ENCODE measurements around the gene CACNA1H. TPM values are rescaled to one million over a fixed set of nuclear protein-coding genes. Genes with fewer than 3 reads are reported as not detected.

Gene CACNA1H
- total RNA-seq, 2 experiments from 2014 or later: 0.86 to 0.98 TPM

DNA sequence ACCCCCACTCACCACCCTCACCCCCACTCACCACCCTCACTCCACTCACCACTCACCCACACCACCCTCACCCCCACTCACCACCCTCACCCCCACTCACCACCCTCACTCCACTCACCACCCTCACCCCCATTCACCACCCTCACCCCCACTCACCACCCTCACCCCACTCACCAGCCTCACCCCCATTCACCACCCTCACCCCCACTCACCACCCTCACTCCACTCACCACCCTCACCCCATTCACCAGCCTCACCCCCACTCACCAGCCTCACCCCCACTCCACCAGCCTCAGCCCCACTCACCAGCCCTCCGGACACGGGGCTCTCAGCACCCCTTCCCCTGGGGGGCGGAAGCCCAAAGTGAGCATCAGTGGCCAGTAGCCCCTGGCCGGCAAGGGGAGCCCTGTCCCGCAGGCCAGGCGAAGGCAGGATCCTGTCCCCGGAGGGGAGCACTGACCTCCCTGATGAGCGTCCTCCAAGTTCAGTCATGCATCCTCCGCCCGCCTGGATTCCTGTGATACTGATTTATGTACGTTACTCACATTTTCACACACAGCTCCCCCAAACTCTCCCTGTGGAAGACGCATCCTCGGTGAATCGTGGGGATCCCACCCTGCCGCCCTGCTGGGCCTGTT is 38.9 kb upstream of the CACNA1H start:
- CTCF ChIA-PET: no interaction called here
- ATAC-seq: no peak

DNA sequence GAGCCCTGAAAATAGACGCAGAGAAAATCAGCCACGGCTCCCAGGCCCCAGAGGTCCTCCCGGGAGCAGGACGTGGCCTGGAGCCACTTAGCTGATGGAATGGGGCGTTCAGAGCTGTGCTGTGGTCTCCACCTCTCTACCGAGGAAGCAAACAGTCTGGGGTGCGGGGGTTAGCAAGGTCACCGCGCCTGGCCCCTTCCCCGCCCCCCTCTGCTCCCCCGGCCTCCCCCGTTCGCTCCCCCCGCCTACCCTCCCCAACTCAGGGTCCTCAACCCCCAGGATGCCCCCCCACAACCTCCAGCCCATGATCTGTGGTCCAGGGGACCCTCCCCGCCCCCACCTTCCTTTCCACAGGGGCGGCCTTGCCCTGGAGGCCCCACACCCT is 36.2 kb upstream of the CACNA1H start:
- H3K9me3 Mint-ChIP-seq (ENCODE audit: low read depth): no peaks in the 10 kb centered on the region
- ATAC-seq (no peak), DNase-seq (no peak)
- H3K36me3 Mint-ChIP-seq (ENCODE audit: low read depth): no peaks in the 10 kb centered on the region
- H3K4me1 Mint-ChIP-seq: no peaks in the 10 kb centered on the region
- POLR2A ChIA-PET: no interaction called here
- H3K4me3 Mint-ChIP-seq: no peak overlapping the region
- H3K27ac Mint-ChIP-seq: no peak overlapping the region
- intact Hi-C loops (cut with DNase I, micrococcal nuclease): no loop called here
- H3K27me3 Mint-ChIP-seq: no peaks in the 10 kb centered on the region
- CTCF ChIA-PET: no interaction called here

More for the DNA sequence above, 38.9 kb upstream of the CACNA1H start:
- intact Hi-C loops (cut with DNase I, micrococcal nuclease): no loop called here
- Mint-ChIP-seq H3K9me3 (ENCODE audit: low read depth) (no peaks in the 10 kb centered on the region), H3K4me3 (no peak overlapping the region), H3K36me3 (ENCODE audit: low read depth) (no peaks in the 10 kb centered on the region), H3K4me1 (no peaks in the 10 kb centered on the region), H3K27ac (no peak overlapping the region), H3K27me3 (peaks cover 2% of the 10 kb centered on the region)
- no peak for DNase-seq
- POLR2A ChIA-PET: no interaction called here

DNA sequence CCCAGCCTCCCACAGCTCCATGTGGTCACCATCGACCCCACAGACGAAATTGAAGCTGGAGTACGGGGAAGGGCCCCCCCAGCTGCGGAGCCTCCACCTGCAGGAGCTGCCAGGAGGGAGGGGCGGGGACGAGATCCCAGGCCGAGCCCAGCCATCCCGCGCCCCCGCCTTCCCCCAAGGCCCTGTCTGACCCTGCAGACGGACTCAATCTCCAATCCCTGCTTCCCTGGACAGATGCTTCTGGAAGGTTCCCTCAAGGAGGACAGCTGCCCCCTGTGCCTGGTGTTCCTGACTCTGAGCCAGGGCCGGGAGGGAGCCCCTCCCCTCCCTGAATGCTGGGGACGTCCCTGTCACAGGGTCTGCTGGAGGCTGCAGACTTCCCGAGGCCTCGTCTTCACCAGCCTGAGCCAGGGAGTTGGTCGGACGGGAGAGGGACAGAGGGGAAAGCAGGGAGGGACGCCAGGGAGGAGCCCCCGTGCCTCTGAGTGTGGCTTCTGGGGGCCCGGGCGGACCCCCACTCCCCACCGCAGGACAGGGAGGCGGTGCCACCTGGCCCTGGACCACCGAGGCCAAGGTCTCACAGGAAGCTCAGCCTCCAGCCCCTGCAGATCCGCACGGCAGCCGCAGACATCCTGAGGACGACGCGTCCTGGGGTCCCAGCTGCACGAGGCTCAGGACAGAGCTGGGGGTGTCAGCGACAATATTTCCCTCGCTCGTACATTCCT is 35.6 kb upstream of the CACNA1H start:
- ChIA-PET CTCF (no interaction called here), POLR2A (no interaction called here)
- H3K4me1 Mint-ChIP-seq: no peaks in the 10 kb centered on the region

DNA sequence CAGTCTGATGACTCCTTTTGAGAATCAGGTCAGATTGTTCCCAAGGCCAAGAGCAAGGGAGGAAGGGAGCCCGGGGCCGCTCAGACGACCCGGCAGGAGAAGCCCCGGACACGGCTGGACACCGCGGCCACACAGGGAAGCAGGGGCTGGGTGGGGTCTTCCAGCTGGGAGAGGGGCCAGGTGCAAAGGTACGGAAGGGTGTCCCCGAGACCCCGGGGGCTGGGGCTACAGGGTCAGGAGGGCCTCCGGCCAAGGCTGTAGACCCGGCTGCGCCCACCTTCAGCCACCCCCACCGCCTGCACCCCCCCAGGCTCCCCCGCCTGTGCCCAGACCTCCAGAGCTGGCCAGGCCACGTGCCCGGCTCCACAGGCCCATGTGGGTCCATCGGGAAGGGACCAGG is 35.0 kb upstream of the CACNA1H start:
- DNase-seq: no peak
- H3K4me3 Mint-ChIP-seq: no peak overlapping the region
- H3K36me3 Mint-ChIP-seq (ENCODE audit: low read depth): no peaks in the 10 kb centered on the region
- CTCF ChIA-PET: no interaction called here
- POLR2A ChIA-PET: no interaction called here
- H3K27ac Mint-ChIP-seq: no peak overlapping the region
- ATAC-seq: no peak
- no peaks in the 10 kb centered on the region for H3K9me3 Mint-ChIP-seq (ENCODE audit: low read depth)
- no peaks in the 10 kb centered on the region for H3K4me1 Mint-ChIP-seq
- intact Hi-C loops (cut with DNase I, micrococcal nuclease): no loop called here
- H3K27me3 Mint-ChIP-seq: no peaks in the 10 kb centered on the region

More for the DNA sequence above, 35.6 kb upstream of the CACNA1H start:
- intact Hi-C loops (cut with DNase I, micrococcal nuclease): no loop called here
- no peaks in the 10 kb centered on the region for H3K9me3 Mint-ChIP-seq (ENCODE audit: low read depth)
- H3K4me3 Mint-ChIP-seq: no peak overlapping the region
- no peaks in the 10 kb centered on the region for H3K36me3 Mint-ChIP-seq (ENCODE audit: low read depth)
- DNase-seq (no peak), ATAC-seq (no peak)
- no peaks in the 10 kb centered on the region for H3K27me3 Mint-ChIP-seq
- no peak overlapping the region for H3K27ac Mint-ChIP-seq

DNA sequence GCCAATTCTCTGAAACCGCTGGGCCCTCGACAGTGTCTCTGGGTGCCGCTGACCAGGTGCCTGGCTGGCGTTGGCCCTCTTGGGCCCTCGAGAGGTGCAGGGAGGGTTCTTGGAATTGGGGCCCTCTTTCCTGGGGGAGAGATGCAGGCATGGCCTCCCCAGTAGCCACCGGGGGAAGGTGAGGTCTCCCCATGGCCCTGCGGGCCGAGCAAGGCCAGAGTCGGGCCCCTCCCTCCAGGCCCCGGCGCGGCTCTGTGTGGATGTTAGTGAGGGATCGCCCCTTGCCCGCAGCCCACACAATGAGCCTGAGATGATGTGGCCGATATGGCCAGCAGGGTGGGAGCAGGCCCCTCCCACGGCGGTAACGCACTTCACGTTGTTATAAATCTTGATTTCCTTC is 33.8 kb upstream of the CACNA1H start:
- ATAC-seq (no peak), DNase-seq (no peak)
- CTCF ChIA-PET: no interaction called here
- H3K4me1 Mint-ChIP-seq: no peaks in the 10 kb centered on the region
- H3K9me3 Mint-ChIP-seq (ENCODE audit: low read depth): no peaks in the 10 kb centered on the region
- no peak overlapping the region for H3K27ac Mint-ChIP-seq
- no peak overlapping the region for H3K4me3 Mint-ChIP-seq
- intact Hi-C loops (cut with DNase I, micrococcal nuclease): no loop called here
- POLR2A ChIA-PET: no interaction called here
- no peaks in the 10 kb centered on the region for H3K36me3 Mint-ChIP-seq (ENCODE audit: low read depth)
- no peaks in the 10 kb centered on the region for H3K27me3 Mint-ChIP-seq

DNA sequence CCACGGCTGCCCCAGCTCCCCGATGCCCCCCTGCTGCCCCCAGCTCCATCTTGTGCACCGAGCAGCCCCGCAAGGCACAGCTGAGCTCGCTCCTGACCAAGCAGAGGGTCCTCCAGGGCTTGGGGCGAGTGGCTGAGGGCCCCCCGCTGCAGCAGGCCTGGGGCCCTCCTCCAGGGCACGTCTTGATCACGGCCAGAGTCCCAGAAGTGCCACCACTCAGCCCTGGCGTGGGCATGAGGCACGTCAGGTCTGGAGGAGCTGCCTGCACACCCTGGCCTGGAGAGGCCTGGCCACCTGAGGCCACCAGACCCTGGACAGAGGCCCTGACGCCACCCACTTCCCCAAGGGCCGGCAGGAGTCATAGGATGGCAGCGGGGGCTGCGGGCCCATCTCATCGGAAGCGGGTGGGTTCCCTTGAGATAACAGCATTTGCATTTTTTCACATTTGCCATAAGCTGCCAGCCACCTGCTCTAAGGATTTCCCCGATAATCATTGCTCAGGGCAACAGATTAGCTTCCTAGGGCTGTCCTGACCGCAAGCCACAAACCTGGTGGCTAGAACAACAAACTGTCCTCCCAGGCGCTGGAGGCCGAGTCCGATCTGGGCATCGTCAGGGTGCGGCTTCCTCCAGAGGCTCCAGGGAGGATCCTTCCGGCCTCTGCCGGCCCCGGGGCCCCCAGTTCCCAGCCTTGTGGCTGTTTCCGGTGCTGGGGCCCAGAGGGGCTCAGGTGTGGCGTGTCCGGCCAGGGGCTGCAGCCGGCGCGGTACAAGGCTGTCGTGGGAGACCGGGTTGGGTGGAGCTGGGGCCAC is 32.9 kb upstream of the CACNA1H start:
- Mint-ChIP-seq H3K4me1 (no peaks in the 10 kb centered on the region), H3K27me3 (no peaks in the 10 kb centered on the region), H3K36me3 (ENCODE audit: low read depth) (no peaks in the 10 kb centered on the region), H3K9me3 (ENCODE audit: low read depth) (no peaks in the 10 kb centered on the region), H3K27ac (no peak overlapping the region), H3K4me3 (no peak overlapping the region)
- ATAC-seq (no peak), DNase-seq (no peak)
- CTCF ChIA-PET: no interaction called here
- POLR2A ChIA-PET: no interaction called here
- intact Hi-C loops (cut with DNase I, micrococcal nuclease): no loop called here

DNA sequence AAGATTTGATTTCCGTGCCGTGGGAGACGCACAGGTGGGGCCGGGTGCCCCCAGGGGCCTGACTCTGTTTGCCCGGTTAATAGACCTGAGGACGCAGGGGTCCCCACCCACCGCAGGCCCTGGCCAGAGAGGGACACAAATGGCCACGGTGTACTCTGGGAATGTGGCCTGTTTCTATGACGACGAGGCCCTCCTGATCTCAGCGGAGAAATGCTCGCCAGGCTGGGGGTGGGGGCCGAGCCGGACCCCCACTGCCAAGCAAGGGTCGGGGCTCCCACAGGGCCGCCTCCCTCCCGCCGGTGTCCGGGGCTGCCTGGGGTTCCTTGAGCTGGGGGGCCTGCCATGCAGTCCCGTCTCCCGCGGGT is 32.3 kb upstream of the CACNA1H start:
- POLR2A ChIA-PET: no interaction called here
- intact Hi-C loops (cut with DNase I, micrococcal nuclease): no loop called here
- no peaks in the 10 kb centered on the region for H3K4me1 Mint-ChIP-seq
- ATAC-seq (no peak), DNase-seq (no peak)
- no peaks in the 10 kb centered on the region for H3K27me3 Mint-ChIP-seq
- CTCF ChIA-PET: no interaction called here
- no peak overlapping the region for H3K4me3 Mint-ChIP-seq
- H3K9me3 Mint-ChIP-seq (ENCODE audit: low read depth): no peaks in the 10 kb centered on the region
- no peak overlapping the region for H3K27ac Mint-ChIP-seq
- no peaks in the 10 kb centered on the region for H3K36me3 Mint-ChIP-seq (ENCODE audit: low read depth)

DNA sequence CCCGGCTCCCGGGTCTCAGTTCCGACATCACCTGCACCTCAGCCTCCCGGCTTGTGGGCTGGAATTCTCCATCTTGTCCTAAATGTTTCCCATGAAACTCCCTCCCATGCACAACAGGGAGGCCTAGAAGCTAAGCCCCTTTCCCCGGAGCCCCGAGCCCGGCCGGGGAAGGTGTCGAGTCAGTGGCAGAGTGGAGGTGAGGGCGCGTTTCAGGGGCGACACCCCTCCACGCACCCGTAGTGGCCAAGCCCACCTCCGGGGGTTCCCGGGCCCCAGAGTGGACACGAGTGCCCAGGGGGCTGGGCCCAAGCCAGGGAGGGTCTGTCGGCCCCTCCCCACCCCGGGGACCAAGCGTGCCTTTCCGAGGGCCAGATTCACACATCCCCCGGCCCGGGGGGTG is 31.9 kb upstream of the CACNA1H start:
- Mint-ChIP-seq H3K36me3 (ENCODE audit: low read depth) (no peaks in the 10 kb centered on the region), H3K27me3 (no peaks in the 10 kb centered on the region), H3K27ac (no peak overlapping the region), H3K4me3 (no peak overlapping the region), H3K9me3 (ENCODE audit: low read depth) (no peaks in the 10 kb centered on the region), H3K4me1 (no peaks in the 10 kb centered on the region)
- intact Hi-C loops (cut with DNase I, micrococcal nuclease): no loop called here
- DNase-seq (no peak), ATAC-seq (no peak)
- ChIA-PET POLR2A (no interaction called here), CTCF (no interaction called here)

DNA sequence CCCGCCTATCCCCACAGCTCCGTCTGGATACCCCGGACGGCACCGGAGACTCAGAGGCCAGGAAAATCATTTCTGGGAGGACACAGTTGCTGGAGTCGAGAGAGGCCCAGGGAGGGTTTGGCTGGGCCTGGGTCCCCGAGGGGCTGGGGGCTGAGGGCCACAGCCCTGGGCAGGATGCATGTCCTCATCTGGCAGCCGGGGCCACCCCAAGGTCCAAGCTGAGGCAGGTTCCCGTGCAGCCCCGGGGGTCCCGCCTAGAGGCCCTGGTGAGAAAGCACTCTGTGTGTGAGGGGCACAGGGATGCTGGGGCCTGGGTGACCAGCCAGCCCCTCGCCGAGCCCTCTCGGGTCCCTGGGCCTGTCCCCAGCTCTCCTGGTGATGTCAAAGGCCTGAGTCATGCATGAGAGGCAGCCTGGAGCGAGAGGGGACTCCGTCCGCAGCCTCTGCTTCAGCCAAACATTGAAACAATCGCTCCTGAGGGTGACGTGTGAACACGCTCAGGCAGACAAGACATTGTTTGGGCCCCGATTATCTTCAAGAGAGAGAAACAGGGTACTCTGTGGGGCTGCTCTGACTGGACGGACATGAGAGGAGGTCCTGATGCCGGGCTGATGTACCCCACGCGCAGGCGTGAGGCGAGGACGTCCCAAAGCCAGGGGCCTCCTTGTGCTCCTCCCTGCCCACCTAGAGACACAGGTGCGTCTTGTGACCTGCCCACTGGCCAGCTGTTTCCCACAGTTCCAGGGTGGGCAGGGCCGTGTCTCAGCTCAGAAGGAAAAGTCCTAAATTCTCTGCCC is 31.1 kb upstream of the CACNA1H start:
- ATAC-seq: no peak
- Mint-ChIP-seq H3K4me1 (no peaks in the 10 kb centered on the region), H3K4me3 (no peak overlapping the region), H3K9me3 (ENCODE audit: low read depth) (no peaks in the 10 kb centered on the region), H3K27me3 (no peaks in the 10 kb centered on the region), H3K36me3 (ENCODE audit: low read depth) (no peaks in the 10 kb centered on the region), H3K27ac (no peak overlapping the region)
- intact Hi-C loops (cut with DNase I, micrococcal nuclease): no loop called here
- no peak for DNase-seq
- CTCF ChIA-PET: no interaction called here
- POLR2A ChIA-PET: no interaction called here

DNA sequence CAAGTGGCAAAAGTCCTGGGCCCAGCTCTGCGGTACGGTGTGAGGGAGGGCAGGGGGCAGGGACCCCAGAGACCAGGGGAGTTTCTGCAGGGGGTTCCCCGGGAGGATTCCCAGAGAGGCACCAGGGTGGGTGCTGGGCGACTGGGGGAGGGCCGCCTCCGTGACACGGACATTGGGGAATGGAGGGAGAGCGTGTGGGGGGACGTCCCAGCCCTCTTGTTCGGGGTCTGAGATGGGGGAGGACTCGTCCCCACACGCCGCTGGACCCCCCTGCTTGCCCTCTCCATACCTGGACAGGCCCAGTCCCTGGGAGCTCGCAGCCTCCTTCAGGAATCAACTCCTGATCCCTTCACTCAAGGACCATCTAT is 30.5 kb upstream of the CACNA1H start:
- no peak for DNase-seq
- intact Hi-C loops (cut with DNase I, micrococcal nuclease): no loop called here
- ATAC-seq: no peak
- H3K4me1 Mint-ChIP-seq: no peaks in the 10 kb centered on the region
- H3K36me3 Mint-ChIP-seq (ENCODE audit: low read depth): no peaks in the 10 kb centered on the region
- ChIA-PET POLR2A (interaction anchor here (0.5 kb wide), 1 partner anchor 21 kb away, joined by 4 read pairs; no protein-coding TSS in a partner anchor), CTCF (no interaction called here)
- H3K9me3 Mint-ChIP-seq (ENCODE audit: low read depth): no peaks in the 10 kb centered on the region
- no peaks in the 10 kb centered on the region for H3K27me3 Mint-ChIP-seq
- no peak overlapping the region for H3K27ac Mint-ChIP-seq
- no peak overlapping the region for H3K4me3 Mint-ChIP-seq

DNA sequence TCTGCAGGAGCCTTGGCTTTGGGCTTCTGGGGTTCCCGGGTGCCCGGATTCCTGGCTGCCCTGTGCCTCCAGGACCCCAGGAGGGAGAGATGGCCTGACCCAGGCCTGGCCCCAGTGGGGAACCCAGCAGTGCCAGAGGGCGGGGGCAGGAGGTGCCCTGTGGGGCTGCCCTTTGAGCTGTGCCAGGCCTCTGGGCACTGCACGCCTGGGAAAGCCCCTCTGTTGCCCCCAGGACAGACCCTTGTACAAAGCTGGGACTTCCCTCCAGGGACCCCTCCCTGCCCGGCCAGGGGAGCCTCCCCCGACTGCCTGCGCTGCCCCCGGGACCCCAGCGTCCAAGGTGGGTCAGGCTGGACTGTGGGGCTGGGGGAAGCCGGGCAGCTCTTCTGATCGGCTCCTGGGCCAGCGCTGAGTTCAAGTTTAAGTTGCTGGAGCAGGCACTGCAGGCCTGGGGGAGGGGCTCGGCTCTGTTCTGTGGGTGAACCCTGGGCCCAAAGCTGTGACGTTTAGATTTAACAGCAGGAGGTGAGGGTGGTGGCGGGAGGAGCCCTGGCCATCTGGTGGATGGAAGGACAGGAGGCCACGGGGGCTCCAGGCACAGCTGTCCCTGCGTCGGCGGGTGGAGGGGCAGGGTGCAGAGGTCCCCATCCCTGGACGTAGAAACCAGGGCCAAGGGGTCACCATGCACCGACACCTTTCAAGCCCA is 29.2 kb upstream of the CACNA1H start:
- Mint-ChIP-seq H3K4me1 (no peaks in the 10 kb centered on the region), H3K4me3 (no peak overlapping the region), H3K27me3 (no peaks in the 10 kb centered on the region), H3K9me3 (ENCODE audit: low read depth) (no peaks in the 10 kb centered on the region), H3K36me3 (ENCODE audit: low read depth) (no peaks in the 10 kb centered on the region), H3K27ac (no peak overlapping the region)
- CTCF ChIA-PET: no interaction called here
- ATAC-seq (no peak), DNase-seq (no peak)
- POLR2A ChIA-PET: interaction anchor here (0.7 kb wide), 1 partner anchor 409 kb away, joined by 3 read pairs; no protein-coding TSS in a partner anchor
- intact Hi-C loops (cut with DNase I, micrococcal nuclease): no loop called here
